ENCODE results near the gene ZNF48. TPM values are rescaled to one million over a fixed set of nuclear protein-coding genes. Genes with fewer than 3 reads are reported as not detected.

Gene ZNF48
- total RNA-seq, 4 donors from 2014 or later: 5.5 to 7.5 (median 7.3) TPM

GRCh38 chr16:30356401-30357084 lies 38.7 kb upstream of the ZNF48 start:
- no peaks in the 10 kb centered on the region for H3K27me3 ChIP-seq
- WGBS, 2 donors: 77 to 86% methylated on average over 9 to 12 of the region's 12 CpGs
- H3K9me3 ChIP-seq: no peaks in the 10 kb centered on the region
- DNase-seq (ENCODE audit: low spot score in 2 of 2): no peak
- TF ChIP-seq CTCF (IDR thresholded peaks at IDR 0.05) (no peak), POLR2A (IDR thresholded peaks at IDR 0.05) (no peak), EP300 (IDR thresholded peaks at IDR 0.05) (no peak)
- peak overlapping the region in 3 of 4 donors; percentile 88 to 97 (median 97) for H3K27ac ChIP-seq
- peak overlapping the region in 1 of 4 donors; percentile 99 for H3K4me3 ChIP-seq
- H3K4me1 ChIP-seq: peaks cover 0 to 54% (median 31%) of the 10 kb centered on the region in 4 donors
- peaks cover 3 to 70% (median 12%) of the 10 kb centered on the region in 3 donors for H3K36me3 ChIP-seq

- TF ChIP-seq POLR2A (IDR thresholded peaks at IDR 0.05) (no peak), CTCF (IDR thresholded peaks at IDR 0.05) (no peak), EP300 (IDR thresholded peaks at IDR 0.05) (no peak)
- WGBS, 2 donors: 64 to 74% methylated on average over 5 of the region's 5 CpGs
- H3K36me3 ChIP-seq: peaks cover 3 to 69% (median 12%) of the 10 kb centered on the region in 3 donors
- no peak overlapping the region for H3K4me3 ChIP-seq
- no peaks in the 10 kb centered on the region for H3K27me3 ChIP-seq
- peak overlapping the region in 1 of 4 donors; percentile 97 for H3K27ac ChIP-seq
- peaks cover 0 to 48% (median 24%) of the 10 kb centered on the region in 4 donors for H3K4me1 ChIP-seq
- no peak for DNase-seq (ENCODE audit: low spot score in 2 of 2)
- H3K9me3 ChIP-seq: no peaks in the 10 kb centered on the region
These were observed 38.0 kb upstream of the ZNF48 start for GRCh38 chr16:30357085-30357714.

- TF ChIP-seq POLR2A (IDR thresholded peaks at IDR 0.05): no peak
- no peak for TF ChIP-seq CTCF (IDR thresholded peaks at IDR 0.05)
- TF ChIP-seq EP300 (IDR thresholded peaks at IDR 0.05): no peak
- no peak overlapping the region for H3K27ac ChIP-seq
- no peak for DNase-seq (ENCODE audit: low spot score in 2 of 2)
- no peak overlapping the region for H3K4me3 ChIP-seq
- no peaks in the 10 kb centered on the region for H3K9me3 ChIP-seq
- H3K36me3 ChIP-seq: peaks cover 3 to 69% (median 12%) of the 10 kb centered on the region in 3 donors
- no peaks in the 10 kb centered on the region for H3K27me3 ChIP-seq
- WGBS, 2 donors: 83 to 86% methylated on average over 37 of the region's 37 CpGs
- peaks cover 0 to 40% (median 18%) of the 10 kb centered on the region in 4 donors for H3K4me1 ChIP-seq
These were observed 37.3 kb upstream of the ZNF48 start for GRCh38 chr16:30357715-30358576.

- 85 to 100% methylated on average over 3 to 9 of the region's 9 CpGs for WGBS, 2 donors
- Histone ChIP-seq H3K27ac (no peak overlapping the region), H3K9me3 (no peaks in the 10 kb centered on the region), H3K4me3 (no peak overlapping the region), H3K4me1 (peaks cover 0 to 34% (median 14%) of the 10 kb centered on the region in 4 donors), H3K36me3 (peaks cover 3 to 69% (median 7%) of the 10 kb centered on the region in 3 donors), H3K27me3 (no peaks in the 10 kb centered on the region)
- no peak for DNase-seq (ENCODE audit: low spot score in 2 of 2)
- no peak for TF ChIP-seq POLR2A (IDR thresholded peaks at IDR 0.05)
- no peak for TF ChIP-seq CTCF (IDR thresholded peaks at IDR 0.05)
- TF ChIP-seq EP300 (IDR thresholded peaks at IDR 0.05): no peak
These were observed 36.7 kb upstream of the ZNF48 start for GRCh38 chr16:30358577-30358936.

Measured in tibial nerve (tissue), 4 donors.